Right atrium auricular region (tissue), 2 donors: ENCODE measurements around the gene NEK4. TPM values are rescaled to one million over a fixed set of nuclear protein-coding genes. Genes with fewer than 3 reads are reported as not detected.

Experiments used
- DNase-seq: peaks from one replicate; pipeline ENCODE4 v3.0.0-alpha.2; 2019; ENCODE audit warnings: low spot score
- H3K27ac ChIP-seq, 2 donors: fragments of 200-600 bp; sonication (generic); 1 replicate in 1 of 2; 2 replicates in 1 of 2; pipeline ENCODE4 v1.5.1; 2016 to 2019
- H3K27me3 ChIP-seq, 2 donors: fragments of 200-600 bp; sonication (generic); one replicate each; pipeline versions ENCODE4 v1.5.1 to v1.6.0; 2017 to 2019
- H3K36me3 ChIP-seq: fragments of 200-600 bp; sonication (generic); one replicate; pipeline ENCODE4 v1.5.1; 2016
- H3K4me1 ChIP-seq, 2 donors: fragments of 200-600 bp; sonication (generic); one replicate each; pipeline versions ENCODE4 v1.5.1 to v1.6.0; 2017 to 2019
- H3K4me3 ChIP-seq, 2 donors: fragments of 200-600 bp; sonication (generic); 1 replicate in 1 of 2; 2 replicates in 1 of 2; pipeline ENCODE4 v1.5.1; 2017 to 2019; ENCODE audit warnings: mild to moderate bottlenecking in 1 of 2, moderate library complexity in 1 of 2
- H3K9me3 ChIP-seq, 2 donors: fragments of 200-600 bp; sonication (generic); one replicate each; pipeline ENCODE4 v1.5.1; 2019
- CTCF ChIP-seq, 2 donors: fragments of 200-600 bp; sonication (generic); IDR thresholded peaks; one replicate each; pipeline ENCODE4 v1.5.1; 2019; ENCODE audit warnings: antibody characterized with exemption in 2 of 2
- total RNA-seq, 2 donors: library from RNA; depleted of rRNA; stranded (reverse); fragments of >200 nt; gene quantifications; one replicate each; pipeline ENCODE4 v1.1.0, GENCODE V29; 2016

The NEK4 gene
- total RNA-seq, 2 donors from 2014 or later = 12.8 to 14.6 TPM

GRCh38 chr3:52775877-52776276, 5.1 kb upstream of the NEK4 start:
- H3K27ac ChIP-seq = no peak overlapping the region
- H3K4me3 ChIP-seq = no peak overlapping the region
- H3K36me3 ChIP-seq = no peaks in the 10 kb centered on the region
- peak; percentile 23 for DNase-seq
- H3K27me3 ChIP-seq = no peaks in the 10 kb centered on the region
- TF ChIP-seq CTCF (IDR thresholded peaks at IDR 0.05) = no peak
- no peaks in the 10 kb centered on the region for H3K9me3 ChIP-seq
- H3K4me1 ChIP-seq = no peaks in the 10 kb centered on the region

- Histone ChIP-seq H3K9me3 (no peaks in the 10 kb centered on the region), H3K27me3 (no peaks in the 10 kb centered on the region), H3K36me3 (no peaks in the 10 kb centered on the region), H3K27ac (no peak overlapping the region), H3K4me1 (peaks cover 0 to 1% of the 10 kb centered on the region in 2 donors), H3K4me3 (no peak overlapping the region)
- DNase-seq = peak; percentile 55
- no peak for TF ChIP-seq CTCF (IDR thresholded peaks at IDR 0.05)
Measured at GRCh38 chr3:52774901-52775864, 4.4 kb upstream of the NEK4 start.

GRCh38 chr3:52774066-52774713, 3.5 kb upstream of the NEK4 start:
- no peak for TF ChIP-seq CTCF (IDR thresholded peaks at IDR 0.05)
- DNase-seq = peak; percentile 28
- Histone ChIP-seq H3K27ac (no peak overlapping the region), H3K27me3 (no peaks in the 10 kb centered on the region), H3K9me3 (no peaks in the 10 kb centered on the region), H3K4me3 (no peak overlapping the region), H3K4me1 (peaks cover 0 to 11% of the 10 kb centered on the region in 2 donors), H3K36me3 (no peaks in the 10 kb centered on the region)

GRCh38 chr3:52773361-52774065, 2.8 kb upstream of the NEK4 start:
- Histone ChIP-seq H3K27me3 (no peaks in the 10 kb centered on the region), H3K27ac (no peak overlapping the region), H3K36me3 (no peaks in the 10 kb centered on the region), H3K9me3 (no peaks in the 10 kb centered on the region), H3K4me1 (peaks cover 0 to 11% of the 10 kb centered on the region in 2 donors), H3K4me3 (no peak overlapping the region)
- DNase-seq = peak; percentile 38
- TF ChIP-seq CTCF (IDR thresholded peaks at IDR 0.05) = no peak

- Histone ChIP-seq H3K9me3 (no peaks in the 10 kb centered on the region), H3K27me3 (no peaks in the 10 kb centered on the region), H3K27ac (peak overlapping the region in 1 of 2 donors; percentile 76), H3K4me3 (no peak overlapping the region), H3K4me1 (peaks cover 0 to 11% of the 10 kb centered on the region in 2 donors), H3K36me3 (no peaks in the 10 kb centered on the region)
- DNase-seq = peak; percentile 1
- TF ChIP-seq CTCF (IDR thresholded peaks at IDR 0.05) = no peak
Measured at GRCh38 chr3:52771702-52772101, 962 bp upstream of the NEK4 start.
